DND-41 (cell line): ENCODE results near the gene HELZ2.

Experiments used
- CTCF ChIP-seq: IDR thresholded peaks from 2 replicates; pipeline ENCODE4 v1.5.1; 2012; ENCODE audit warnings: borderline replicate concordance, low read length, moderate library complexity, mild to moderate bottlenecking; ENCODE audit not compliant: poor library complexity, severe bottlenecking; ENCODE audit errors: extremely low read depth
- EZH2 ChIP-seq: IDR thresholded peaks from 3 replicates; pipeline ENCODE4 v1.6.1; 2012; ENCODE audit warnings: borderline replicate concordance, low read depth, mild to moderate bottlenecking, moderate library complexity, low read length, inconsistent platforms; ENCODE audit not compliant: severe bottlenecking

DNA sequence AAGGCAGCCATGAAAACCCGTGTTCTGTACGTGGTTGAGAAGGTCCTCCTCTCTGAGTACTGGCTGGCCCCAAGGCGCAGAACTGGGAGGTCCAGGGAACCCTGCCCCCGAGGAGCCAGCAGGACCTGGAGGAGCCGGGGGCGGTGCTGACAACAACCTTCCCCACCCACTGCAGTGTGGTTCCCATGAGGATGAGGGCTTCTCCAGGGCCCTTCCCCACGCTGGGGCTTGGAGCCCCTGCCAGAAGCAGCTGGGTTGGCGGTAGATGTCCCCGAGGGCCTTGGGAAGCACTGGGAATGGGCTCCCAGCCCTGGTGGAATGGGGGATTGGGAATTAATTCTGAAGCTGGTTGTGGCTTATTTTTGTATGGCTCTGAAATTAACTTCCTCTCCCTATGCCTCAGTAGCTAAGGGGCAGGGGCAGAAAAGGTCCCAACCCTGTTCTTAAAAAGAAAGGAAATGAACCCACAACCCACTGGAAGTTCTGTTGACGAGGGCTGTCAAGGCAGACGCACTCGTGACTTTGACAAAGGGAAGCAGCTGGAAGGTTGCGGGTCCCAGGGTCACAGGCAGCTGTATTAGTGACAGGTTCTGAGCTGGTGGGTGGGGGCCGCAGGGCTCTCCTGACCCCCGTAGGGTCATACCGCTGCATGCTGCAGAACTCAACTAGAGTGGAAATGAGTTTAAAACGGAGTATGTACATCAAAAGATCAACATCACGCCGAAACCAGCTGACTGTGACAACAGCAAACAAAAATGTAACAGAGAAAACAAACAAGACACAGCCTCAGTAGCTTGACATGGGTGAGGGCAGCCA is 13.9 kb upstream of the HELZ2 start:
- TF ChIP-seq EZH2 (no peak), CTCF (no peak)
